Fibroblast of skin of left quadriceps (primary cell): ENCODE results near the gene RAP1GDS1.
"Not testable (repeated sequence)": the region's sequence is repeated elsewhere in the genome, so short reads cannot be mapped to it uniquely, and the experiment has no call there.

ENCODE experiments used
- DNase-seq, 2 experiments: peaks; one replicate each; pipeline ENCODE4 v3.0.0-alpha.2; 2013; ENCODE audit warnings: low read depth in 2 of 2

The RAP1GDS1 gene

GRCh38 chr4:98287328-98287727 lies 26.1 kb downstream of the RAP1GDS1 start:
- DNase-seq = no peak

DNA sequence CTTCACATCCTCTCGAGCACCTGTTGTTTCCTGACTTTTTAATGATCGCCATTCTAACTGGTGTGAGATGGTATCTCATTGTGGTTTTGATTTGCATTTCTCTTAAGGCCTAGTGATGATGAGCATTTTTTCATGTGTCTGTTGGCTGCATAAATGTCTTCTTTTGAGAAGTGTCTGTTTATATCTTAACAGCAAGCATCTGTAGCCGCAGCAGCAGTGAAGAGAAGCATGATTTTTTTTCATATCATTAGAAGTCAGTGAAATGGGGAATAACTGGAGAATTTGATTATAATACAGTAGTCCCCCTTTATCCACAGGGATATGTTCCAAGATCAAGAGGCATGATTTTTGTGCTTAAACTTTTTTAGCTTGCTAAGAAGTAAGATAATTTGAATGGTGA lies 27.5 kb downstream of the RAP1GDS1 start:
- not testable (repeated sequence) for DNase-seq

- DNase-seq = no peak
Observed at GRCh38 chr4:98289375-98289774, 28.2 kb downstream of the RAP1GDS1 start.

GRCh38 chr4:98290511-98290910 lies 29.3 kb downstream of the RAP1GDS1 start:
- DNase-seq = peak; percentile 84 to 87

DNA sequence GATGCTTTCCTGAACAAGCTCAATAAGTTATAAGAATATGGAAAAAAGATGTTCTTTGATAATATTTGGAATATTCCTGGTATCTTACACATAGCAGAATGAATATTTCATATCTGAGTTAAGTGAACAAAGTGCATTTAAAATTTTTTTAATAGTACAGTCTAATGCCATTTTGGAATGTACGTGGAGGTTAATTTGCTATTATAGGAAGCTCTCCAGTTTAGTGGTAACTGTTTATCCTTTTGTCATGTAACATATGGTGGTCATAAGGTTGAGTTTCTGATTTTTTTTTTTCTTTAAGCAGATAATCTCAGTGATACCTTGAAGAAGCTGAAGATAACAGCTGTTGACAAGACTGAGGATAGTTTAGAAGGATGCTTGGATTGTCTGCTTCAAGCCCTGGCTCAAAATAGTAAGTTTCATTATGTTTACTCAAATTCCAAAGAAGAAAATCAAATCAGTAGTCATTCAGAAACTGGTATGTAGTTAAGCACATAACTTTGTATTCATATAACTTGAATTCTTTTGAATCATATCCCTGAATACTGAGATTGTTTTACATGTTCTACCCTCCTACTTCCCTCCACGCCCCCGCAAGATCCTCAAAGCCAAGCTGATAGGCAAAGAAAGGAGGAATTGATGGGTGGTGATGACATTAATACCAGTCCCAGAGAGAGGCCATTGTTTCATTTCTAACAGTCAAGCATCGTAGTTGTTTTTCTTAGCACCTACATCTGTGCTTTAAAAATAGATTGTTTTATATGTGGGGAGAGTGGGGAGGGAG lies 32.1 kb downstream of the RAP1GDS1 start:
- no peak for DNase-seq

DNA sequence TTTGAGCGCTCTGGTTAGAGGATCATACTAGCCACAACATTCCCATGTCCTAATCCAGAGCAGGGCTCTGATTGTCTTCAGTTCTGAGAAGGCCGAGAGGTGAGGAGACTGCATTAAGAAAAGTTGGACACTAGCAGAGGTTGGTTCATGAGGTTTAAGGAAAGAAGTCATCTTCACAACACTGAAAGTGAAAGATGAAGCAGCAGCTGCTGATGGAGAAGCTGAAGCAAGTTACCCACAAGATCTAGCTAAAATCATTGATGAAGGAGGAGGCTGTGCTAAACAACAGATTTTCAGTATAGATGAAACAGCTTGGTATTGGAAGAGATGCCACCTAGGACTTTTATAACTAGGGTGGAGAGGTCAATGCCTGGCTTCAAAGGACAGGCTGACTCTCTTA lies 36.8 kb downstream of the RAP1GDS1 start:
- no peak for DNase-seq

DNA sequence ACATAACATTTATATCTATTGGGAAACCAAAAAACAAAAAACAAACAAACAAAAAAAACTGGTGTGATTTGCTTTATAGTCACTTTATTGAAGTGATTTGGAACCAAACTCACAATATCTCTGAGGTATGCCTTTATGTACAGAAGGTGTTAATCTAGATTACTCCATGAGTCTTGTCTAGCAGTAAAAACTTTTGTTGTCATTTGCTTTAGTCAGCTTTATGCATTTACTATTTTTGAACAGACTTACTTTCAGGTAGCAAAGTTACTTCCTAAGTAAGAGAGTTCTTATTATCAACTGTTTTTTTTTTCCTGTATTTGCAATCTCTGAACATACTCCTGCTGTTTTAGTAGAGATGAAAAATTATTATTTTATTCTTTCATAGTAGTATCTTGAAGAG lies 39.5 kb downstream of the RAP1GDS1 start:
- no peak for DNase-seq

DNA sequence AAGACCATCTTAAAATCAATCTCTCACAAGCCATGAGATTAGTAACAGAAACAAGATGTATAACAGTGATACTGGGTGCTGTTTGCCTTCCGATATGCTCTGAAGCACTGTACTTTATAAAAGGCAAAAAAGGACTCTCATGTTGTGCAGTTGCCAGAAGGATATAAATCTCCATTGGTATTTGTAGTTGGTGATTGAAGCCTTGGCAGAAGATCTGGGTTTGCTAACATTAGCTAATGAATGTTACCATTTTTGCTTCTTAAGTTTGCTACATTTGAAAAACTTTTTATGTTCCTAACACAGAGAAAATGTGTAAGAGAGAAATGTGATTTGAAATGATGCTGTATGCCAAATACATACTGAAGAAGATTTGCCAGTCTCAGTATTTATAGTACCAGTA lies 44.4 kb downstream of the RAP1GDS1 start:
- peak; percentile 25 to 34 for DNase-seq

DNA sequence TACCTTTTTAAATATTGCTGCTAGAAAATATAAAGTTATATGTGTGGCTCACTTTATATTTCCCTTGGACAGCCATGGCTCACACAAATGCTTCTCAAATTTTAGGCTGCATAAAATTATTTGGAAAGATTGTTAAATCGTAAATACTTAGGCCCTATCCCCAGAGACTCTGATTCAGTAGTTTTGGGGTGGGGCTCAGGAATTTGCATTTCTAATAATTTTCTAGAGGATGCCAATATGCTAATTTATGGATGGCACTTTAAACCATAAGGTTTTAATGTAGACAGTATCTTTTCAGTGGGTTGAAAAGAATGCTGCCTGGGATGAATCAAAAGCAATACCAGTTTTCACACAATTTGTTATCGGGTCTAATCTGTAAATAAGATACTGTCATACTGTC lies 49.7 kb downstream of the RAP1GDS1 start:
- no peak for DNase-seq

DNA sequence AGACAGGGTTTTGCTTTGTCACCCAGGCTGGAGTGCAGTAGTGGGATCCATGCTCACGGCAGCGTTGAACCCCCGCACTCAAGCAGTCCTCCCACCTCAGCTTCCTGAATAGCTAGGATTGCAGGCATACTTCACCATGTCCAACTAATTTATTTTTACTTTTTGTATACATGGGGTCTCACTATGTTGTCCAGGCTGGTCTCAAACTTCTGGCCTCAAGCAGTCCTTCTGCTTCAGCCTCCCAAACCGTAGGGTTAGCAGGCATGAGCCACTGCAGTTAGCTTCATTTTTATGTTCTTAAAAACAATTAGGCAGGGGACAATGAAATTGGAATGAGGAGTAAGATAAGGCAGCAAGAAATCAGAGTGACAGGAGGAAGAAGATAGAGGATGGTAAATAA lies 50.5 kb downstream of the RAP1GDS1 start:
- no peak for DNase-seq

DNA sequence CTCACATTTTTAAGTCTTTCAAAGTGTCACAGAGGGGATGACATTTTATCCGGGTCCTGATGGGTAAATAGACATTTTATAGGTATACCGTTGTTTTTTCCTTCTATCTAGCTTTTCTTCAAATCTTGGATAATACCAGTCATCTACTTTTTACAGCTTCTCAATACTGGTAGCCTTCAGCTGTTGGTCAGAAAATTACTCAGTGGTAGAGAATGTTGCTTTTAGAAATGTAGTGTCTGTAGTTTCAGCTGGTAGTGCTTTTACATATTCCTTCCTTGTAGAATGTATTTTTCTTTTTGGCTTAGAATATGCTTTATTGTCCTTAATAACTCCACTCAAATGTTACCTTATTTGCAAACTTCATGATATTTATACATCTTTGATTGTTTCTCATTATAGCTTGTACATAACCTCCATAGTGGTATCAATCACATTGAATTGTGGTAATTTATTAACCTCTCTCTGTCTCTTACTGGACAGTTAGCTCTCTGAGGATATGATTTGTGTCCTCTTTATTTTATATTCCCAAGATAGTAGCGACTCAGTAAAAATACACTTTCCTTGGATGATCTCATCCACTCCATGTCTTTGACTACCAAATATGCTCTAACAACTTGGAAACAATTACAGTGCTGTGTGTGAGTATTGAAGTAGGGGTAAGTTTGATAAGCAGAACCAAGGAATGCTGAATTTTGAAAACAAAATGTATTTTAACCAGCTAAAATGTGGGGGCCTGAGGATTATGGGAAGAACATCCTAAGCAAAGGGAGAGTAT lies 53.8 kb downstream of the RAP1GDS1 start:
- DNase-seq = no peak

GRCh38 chr4:98318521-98318920 lies 57.3 kb downstream of the RAP1GDS1 start:
- no peak for DNase-seq

DNA sequence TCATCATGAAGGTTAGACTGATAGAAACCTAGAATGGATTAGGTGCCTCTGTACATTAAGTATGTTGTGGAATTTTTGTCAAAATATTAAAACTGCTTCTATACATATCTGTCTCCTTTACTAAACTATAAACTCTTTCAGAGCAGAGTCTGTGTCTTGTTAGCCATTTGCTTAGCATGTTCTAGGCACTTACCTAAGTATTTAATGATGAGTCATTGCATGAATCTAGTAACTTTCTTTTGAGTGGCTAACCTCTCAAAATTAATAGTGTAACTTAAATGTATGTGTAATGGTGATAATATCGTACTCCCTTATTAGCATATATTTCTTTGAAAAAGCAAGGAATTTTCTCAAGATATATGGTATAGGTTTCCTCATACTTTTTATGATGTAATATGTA lies 57.8 kb downstream of the RAP1GDS1 start:
- no peak for DNase-seq

GRCh38 chr4:98326168-98326567 lies 65.0 kb downstream of the RAP1GDS1 start:
- DNase-seq = no peak

DNA sequence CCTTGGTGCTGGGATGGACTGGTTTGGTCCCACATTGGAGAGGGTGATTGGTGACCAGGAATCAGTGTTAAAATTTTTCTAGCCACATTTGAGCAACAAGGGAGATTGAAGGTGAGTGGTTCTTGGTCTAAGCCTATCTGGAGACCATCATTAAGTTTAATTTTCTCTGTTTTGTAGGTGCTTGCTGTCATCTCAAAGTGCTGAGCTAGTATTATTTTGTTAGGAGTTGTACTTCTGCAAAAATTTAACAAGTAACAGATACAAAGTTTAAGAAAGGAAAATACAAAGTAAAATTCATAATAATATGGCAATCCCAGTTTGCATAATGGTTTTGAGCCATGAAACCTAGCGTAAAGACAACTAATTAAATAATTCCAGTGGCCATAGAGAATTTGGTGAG lies 66.5 kb downstream of the RAP1GDS1 start:
- no peak for DNase-seq

DNA sequence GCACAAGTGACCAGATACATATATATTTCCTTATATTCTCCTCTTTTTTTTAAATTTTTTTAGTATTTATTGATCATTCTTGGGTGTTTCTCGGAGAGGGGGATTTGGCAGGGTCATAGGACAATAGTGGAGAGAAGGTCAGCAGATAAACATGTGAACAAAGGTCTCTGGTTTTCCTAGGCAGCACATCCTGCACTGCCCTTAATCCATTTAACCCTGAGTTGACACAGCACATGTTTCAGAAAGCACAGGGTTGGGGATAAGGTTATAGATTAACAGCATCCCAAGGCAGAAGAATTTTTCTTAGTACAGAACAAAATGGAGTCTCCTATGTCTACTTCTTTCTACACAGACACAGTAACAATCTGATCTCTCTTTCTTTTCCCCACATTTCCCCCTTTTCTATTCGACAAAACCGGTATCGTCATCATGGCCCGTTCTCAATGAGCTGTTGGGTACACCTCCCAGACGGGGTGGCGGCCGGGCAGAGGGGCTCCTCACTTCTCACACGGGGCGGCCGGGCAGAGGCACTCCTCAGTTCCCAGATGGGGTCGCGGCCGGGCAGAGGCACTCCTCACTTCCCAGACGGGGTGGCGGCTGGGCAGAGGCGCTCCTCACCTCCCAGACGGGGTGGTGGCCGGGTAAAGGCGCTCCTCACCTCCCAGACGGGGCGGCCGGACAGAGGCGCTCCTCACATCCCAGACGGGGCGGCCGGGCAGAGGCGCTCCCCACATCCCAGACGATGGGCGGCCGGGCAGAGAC lies 68.9 kb downstream of the RAP1GDS1 start:
- DNase-seq = not testable (repeated sequence)

GRCh38 chr4:98332017-98332416 lies 70.8 kb downstream of the RAP1GDS1 start:
- DNase-seq = no peak

DNA sequence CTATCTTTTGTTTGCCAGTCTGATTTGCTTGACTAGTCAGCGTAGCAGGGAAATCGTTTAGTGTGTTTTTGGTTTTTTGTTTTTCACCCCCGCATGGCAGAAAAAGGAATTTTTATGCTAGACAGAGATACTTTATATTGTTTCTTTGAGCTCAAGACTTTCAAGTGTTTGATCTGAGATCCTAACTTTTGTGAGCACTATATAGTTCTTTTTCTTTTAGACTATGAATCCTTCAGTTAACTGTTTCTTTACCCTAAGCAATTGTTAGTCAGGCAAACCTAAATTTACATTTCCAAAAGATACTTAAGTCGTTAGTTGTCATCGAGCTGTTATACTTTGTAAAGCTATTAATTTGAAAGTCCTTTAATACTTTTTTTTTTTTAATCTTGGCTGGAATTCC lies 73.3 kb downstream of the RAP1GDS1 start:
- DNase-seq = no peak

GRCh38 chr4:98338761-98339438 lies 77.7 kb downstream of the RAP1GDS1 start:
- DNase-seq = no peak

DNA sequence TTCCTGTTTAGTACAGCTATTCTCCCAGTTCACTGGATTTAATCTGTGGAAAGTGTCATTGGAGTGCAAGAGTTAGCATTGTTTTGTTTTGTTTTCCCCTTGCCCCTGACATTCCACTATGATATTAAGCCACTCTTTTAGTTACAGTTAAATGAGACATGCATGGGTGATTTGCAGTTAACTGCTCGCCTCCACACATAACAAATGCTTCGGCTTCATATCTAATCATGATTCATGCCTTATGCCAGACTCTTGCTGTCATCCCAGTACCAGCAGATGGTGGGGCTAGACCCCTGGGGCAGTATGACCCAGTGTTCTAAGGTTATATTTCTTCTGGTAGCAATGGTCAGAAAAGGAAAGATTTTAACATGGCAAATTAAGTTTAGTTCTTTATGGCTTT lies 80.1 kb downstream of the RAP1GDS1 start:
- DNase-seq = no peak

GRCh38 chr4:98343626-98344025 lies 82.4 kb downstream of the RAP1GDS1 start:
- DNase-seq = peak in 1 of 2 experiments; percentile 25

DNA sequence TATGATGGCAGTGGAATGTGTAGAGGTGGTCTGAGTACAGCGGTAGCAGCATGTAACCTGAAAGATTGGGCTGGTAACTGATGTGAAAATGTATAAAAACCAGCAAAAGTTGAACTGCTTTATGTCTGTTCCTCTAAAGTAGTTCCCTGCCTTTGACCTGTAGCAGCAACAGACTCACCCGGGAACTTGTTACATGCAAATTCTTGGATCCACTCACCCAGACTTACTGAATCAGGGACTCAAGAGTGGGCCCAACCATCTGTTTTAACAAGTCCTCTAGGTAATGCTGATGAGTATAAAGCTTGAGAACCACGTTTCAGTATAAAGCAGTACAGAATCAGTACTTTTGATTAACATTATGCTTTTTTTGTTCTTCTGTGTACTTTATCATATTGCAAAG lies 84.7 kb downstream of the RAP1GDS1 start:
- DNase-seq = no peak
